ENCODE data around the gene GRK5.
"Not testable (repeated sequence)": the region's sequence is repeated elsewhere in the genome, so short reads cannot be mapped to it uniquely, and the experiment has no call there.

GRK5 gene

GRCh38 chr10:119450606-119451299 lies 243.4 kb downstream of the GRK5 start:
- DNase-seq (ENCODE audit: low read depth in 3 of 3, low spot score in 1 of 3) = no peak

- DNase-seq (ENCODE audit: low read depth in 3 of 3, low spot score in 1 of 3) = no peak
These were observed 244.0 kb downstream of the GRK5 start for GRCh38 chr10:119451300-119451896.

GRCh38 chr10:119452396-119452795 lies 245.0 kb downstream of the GRK5 start:
- DNase-seq (ENCODE audit: low read depth in 3 of 3, low spot score in 1 of 3) = no peak

- no peak for DNase-seq (ENCODE audit: low read depth in 3 of 3, low spot score in 1 of 3)
These were observed 245.9 kb downstream of the GRK5 start for GRCh38 chr10:119453313-119453712.

- DNase-seq (ENCODE audit: low read depth in 3 of 3, low spot score in 1 of 3) = no peak
These were observed 246.9 kb downstream of the GRK5 start for GRCh38 chr10:119454316-119454715.

- DNase-seq (ENCODE audit: low read depth in 3 of 3, low spot score in 1 of 3) = no peak
These were observed 247.6 kb downstream of the GRK5 start for GRCh38 chr10:119454990-119455389.

GRCh38 chr10:119455609-119456434 lies 248.5 kb downstream of the GRK5 start:
- DNase-seq (ENCODE audit: low read depth in 3 of 3, low spot score in 1 of 3) = no peak

GRCh38 chr10:119456435-119456810 lies 249.1 kb downstream of the GRK5 start:
- DNase-seq (ENCODE audit: low read depth in 3 of 3, low spot score in 1 of 3) = no peak

- DNase-seq (ENCODE audit: low read depth in 3 of 3, low spot score in 1 of 3) = no peak
These were observed 250.8 kb downstream of the GRK5 start for GRCh38 chr10:119457966-119458766.

- DNase-seq (ENCODE audit: low read depth in 3 of 3, low spot score in 1 of 3) = no peak
These were observed 252.4 kb downstream of the GRK5 start for GRCh38 chr10:119459681-119460340.

GRCh38 chr10:119460369-119461195 lies 253.2 kb downstream of the GRK5 start:
- no peak for DNase-seq (ENCODE audit: low read depth in 3 of 3, low spot score in 1 of 3)

- DNase-seq (ENCODE audit: low read depth in 3 of 3, low spot score in 1 of 3) = no peak
These were observed 254.0 kb downstream of the GRK5 start for GRCh38 chr10:119461380-119461779.

- no peak for DNase-seq (ENCODE audit: low read depth in 3 of 3, low spot score in 1 of 3)
These were observed 254.6 kb downstream of the GRK5 start for GRCh38 chr10:119461923-119462322.

GRCh38 chr10:119462773-119463172 lies 255.4 kb downstream of the GRK5 start:
- no peak for DNase-seq (ENCODE audit: low read depth in 3 of 3, low spot score in 1 of 3)

GRCh38 chr10:119463195-119463594 lies 255.8 kb downstream of the GRK5 start:
- not testable (repeated sequence) for DNase-seq (ENCODE audit: low read depth in 3 of 3, low spot score in 1 of 3)

- DNase-seq (ENCODE audit: low read depth in 3 of 3, low spot score in 1 of 3) = no peak
These were observed 257.7 kb downstream of the GRK5 start for GRCh38 chr10:119465085-119465484.

GRCh38 chr10:119466076-119466475 lies 258.7 kb downstream of the GRK5 start:
- no peak for DNase-seq (ENCODE audit: low read depth in 3 of 3, low spot score in 1 of 3)

GRCh38 chr10:119466655-119467054 lies 259.3 kb downstream of the GRK5 start:
- no peak for DNase-seq (ENCODE audit: low read depth in 3 of 3, low spot score in 1 of 3)

- DNase-seq (ENCODE audit: low read depth in 3 of 3, low spot score in 1 of 3) = no peak
These were observed 261.4 kb downstream of the GRK5 start for GRCh38 chr10:119468542-119469324.

Data from stimulated activated CD4-positive, alpha-beta T cell treated with anti-CD3 and anti-CD28 coated beads, TNF-alpha, amount 100 ng/mL, for 1 hour (primary cell).